ENCODE results near the gene PTPRM. TPM values are rescaled to one million over a fixed set of nuclear protein-coding genes. Genes with fewer than 3 reads are reported as not detected.

PTPRM gene
- polyA plus RNA-seq, 1 donor from 2014 or later = 126 TPM

DNA sequence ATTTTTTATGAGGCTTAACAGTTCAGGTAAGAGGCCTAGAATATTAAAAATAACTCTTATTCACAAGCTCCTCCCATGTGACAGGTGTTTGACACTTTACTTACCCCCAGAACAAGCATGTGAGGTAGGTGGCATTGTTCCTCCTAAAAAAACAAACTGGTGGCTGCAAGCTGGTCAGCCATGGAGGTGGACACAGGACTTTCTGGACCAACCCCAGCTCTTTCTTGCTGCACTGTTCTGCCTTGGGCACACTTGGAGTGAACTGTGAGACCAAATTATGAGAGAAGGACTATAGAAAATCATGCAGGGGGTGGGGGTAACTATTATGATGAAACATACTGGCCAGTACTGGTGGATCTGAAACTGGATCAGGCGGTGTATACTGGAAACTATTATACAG is 56.6 kb downstream of the PTPRM start:
- no peak overlapping the region for H3K27ac ChIP-seq (ENCODE audit: low read length)
- no peaks in the 10 kb centered on the region for H3F3A ChIP-seq (ENCODE audit: insufficient read depth, low read length, poor library complexity, severe bottlenecking)
- TF ChIP-seq MXI1 (conservative IDR thresholded peaks at IDR 0.05; ENCODE audit: poor library complexity, severe bottlenecking) (no peak), POLR2AphosphoS5 (IDR thresholded peaks at IDR 0.05) (no peak), EZH2 (IDR thresholded peaks at IDR 0.05; ENCODE audit: borderline replicate concordance, insufficient read depth, low read length, poor library complexity, severe bottlenecking) (no peak), SMC3 (conservative IDR thresholded peaks at IDR 0.05; ENCODE audit: poor library complexity) (no peak), EP300 (conservative IDR thresholded peaks at IDR 0.05; ENCODE audit: poor library complexity, severe bottlenecking) (no peak), TAF1 (IDR thresholded peaks at IDR 0.05; ENCODE audit: low read depth) (no peak), RAD21 (conservative IDR thresholded peaks at IDR 0.05) (no peak)
- TF ChIP-seq, protein P1, sequence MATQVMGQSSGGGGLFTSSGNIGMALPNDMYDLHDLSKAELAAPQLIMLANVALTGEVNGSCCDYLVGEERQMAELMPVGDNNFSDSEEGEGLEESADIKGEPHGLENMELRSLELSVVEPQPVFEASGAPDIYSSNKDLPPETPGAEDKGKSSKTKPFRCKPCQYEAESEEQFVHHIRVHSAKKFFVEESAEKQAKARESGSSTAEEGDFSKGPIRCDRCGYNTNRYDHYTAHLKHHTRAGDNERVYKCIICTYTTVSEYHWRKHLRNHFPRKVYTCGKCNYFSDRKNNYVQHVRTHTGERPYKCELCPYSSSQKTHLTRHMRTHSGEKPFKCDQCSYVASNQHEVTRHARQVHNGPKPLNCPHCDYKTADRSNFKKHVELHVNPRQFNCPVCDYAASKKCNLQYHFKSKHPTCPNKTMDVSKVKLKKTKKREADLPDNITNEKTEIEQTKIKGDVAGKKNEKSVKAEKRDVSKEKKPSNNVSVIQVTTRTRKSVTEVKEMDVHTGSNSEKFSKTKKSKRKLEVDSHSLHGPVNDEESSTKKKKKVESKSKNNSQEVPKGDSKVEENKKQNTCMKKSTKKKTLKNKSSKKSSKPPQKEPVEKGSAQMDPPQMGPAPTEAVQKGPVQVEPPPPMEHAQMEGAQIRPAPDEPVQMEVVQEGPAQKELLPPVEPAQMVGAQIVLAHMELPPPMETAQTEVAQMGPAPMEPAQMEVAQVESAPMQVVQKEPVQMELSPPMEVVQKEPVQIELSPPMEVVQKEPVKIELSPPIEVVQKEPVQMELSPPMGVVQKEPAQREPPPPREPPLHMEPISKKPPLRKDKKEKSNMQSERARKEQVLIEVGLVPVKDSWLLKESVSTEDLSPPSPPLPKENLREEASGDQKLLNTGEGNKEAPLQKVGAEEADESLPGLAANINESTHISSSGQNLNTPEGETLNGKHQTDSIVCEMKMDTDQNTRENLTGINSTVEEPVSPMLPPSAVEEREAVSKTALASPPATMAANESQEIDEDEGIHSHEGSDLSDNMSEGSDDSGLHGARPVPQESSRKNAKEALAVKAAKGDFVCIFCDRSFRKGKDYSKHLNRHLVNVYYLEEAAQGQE (IDR thresholded peaks at IDR 0.05; ENCODE audit: borderline replicate concordance) = no peak
- TF ChIP-seq, protein P2, sequence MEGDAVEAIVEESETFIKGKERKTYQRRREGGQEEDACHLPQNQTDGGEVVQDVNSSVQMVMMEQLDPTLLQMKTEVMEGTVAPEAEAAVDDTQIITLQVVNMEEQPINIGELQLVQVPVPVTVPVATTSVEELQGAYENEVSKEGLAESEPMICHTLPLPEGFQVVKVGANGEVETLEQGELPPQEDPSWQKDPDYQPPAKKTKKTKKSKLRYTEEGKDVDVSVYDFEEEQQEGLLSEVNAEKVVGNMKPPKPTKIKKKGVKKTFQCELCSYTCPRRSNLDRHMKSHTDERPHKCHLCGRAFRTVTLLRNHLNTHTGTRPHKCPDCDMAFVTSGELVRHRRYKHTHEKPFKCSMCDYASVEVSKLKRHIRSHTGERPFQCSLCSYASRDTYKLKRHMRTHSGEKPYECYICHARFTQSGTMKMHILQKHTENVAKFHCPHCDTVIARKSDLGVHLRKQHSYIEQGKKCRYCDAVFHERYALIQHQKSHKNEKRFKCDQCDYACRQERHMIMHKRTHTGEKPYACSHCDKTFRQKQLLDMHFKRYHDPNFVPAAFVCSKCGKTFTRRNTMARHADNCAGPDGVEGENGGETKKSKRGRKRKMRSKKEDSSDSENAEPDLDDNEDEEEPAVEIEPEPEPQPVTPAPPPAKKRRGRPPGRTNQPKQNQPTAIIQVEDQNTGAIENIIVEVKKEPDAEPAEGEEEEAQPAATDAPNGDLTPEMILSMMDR (IDR thresholded peaks at IDR 0.05; ENCODE audit: poor library complexity, severe bottlenecking) = no peak
- H3K4me2 ChIP-seq (ENCODE audit: low read length) = no peak overlapping the region
- H3K79me2 ChIP-seq (replicated peaks; ENCODE audit: insufficient read depth, low read length) = no peaks in the 10 kb centered on the region
- H2AFZ ChIP-seq (ENCODE audit: low read depth, low read length) = no peak overlapping the region
- H3K36me3 ChIP-seq (ENCODE audit: insufficient read depth, low read length) = no peaks in the 10 kb centered on the region
- no peak overlapping the region for H3K4me3 ChIP-seq (ENCODE audit: low read length)
- no peaks in the 10 kb centered on the region for H4K20me1 ChIP-seq (ENCODE audit: insufficient read depth)
- no peak overlapping the region for H3K9ac ChIP-seq (ENCODE audit: low read length)
- H3K9me2 ChIP-seq (ENCODE audit: insufficient read depth, low read length) = no peaks in the 10 kb centered on the region
- no peaks in the 10 kb centered on the region for H3K9me3 ChIP-seq (ENCODE audit: low read length)
- H3K27me3 ChIP-seq (ENCODE audit: insufficient read depth, low read depth, low read length) = no peaks in the 10 kb centered on the region

DNA sequence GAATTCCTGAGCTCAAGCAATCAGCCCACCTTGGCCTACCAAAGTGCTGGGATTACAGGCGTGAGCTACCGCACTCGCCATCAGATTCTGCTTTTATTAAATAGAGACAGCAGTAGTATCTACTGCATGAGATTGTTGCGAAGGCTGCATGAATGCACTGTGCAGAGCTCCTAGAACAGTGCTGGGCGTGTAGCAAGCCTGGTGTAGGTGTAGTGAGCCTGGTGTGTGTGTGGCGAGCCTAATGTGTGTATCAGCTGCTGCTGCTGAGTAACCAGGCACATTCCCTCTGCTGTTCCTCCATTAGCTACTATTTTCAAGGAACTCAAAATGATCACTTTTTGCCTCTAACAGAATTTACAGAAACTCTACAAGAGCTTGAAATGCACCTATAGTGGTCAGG is 57.6 kb downstream of the PTPRM start:
- H3K9me2 ChIP-seq (ENCODE audit: insufficient read depth, low read length) = no peaks in the 10 kb centered on the region
- H3K4me2 ChIP-seq (ENCODE audit: low read length) = no peak overlapping the region
- H4K20me1 ChIP-seq (ENCODE audit: insufficient read depth) = no peaks in the 10 kb centered on the region
- no peak overlapping the region for H3K27ac ChIP-seq (ENCODE audit: low read length)
- no peak overlapping the region for H2AFZ ChIP-seq (ENCODE audit: low read depth, low read length)
- no peaks in the 10 kb centered on the region for H3K79me2 ChIP-seq (replicated peaks; ENCODE audit: insufficient read depth, low read length)
- no peaks in the 10 kb centered on the region for H3K9me3 ChIP-seq (ENCODE audit: low read length)
- no peak overlapping the region for H3K4me3 ChIP-seq (ENCODE audit: low read length)
- no peaks in the 10 kb centered on the region for H3K27me3 ChIP-seq (ENCODE audit: insufficient read depth, low read depth, low read length)
- H3K9ac ChIP-seq (ENCODE audit: low read length) = no peak overlapping the region
- H3F3A ChIP-seq (ENCODE audit: insufficient read depth, low read length, poor library complexity, severe bottlenecking) = no peaks in the 10 kb centered on the region
- no peaks in the 10 kb centered on the region for H3K36me3 ChIP-seq (ENCODE audit: insufficient read depth, low read length)
- TF ChIP-seq TAF1 (IDR thresholded peaks at IDR 0.05; ENCODE audit: low read depth) (no peak), SMC3 (conservative IDR thresholded peaks at IDR 0.05; ENCODE audit: poor library complexity) (no peak), POLR2AphosphoS5 (IDR thresholded peaks at IDR 0.05) (no peak), MXI1 (conservative IDR thresholded peaks at IDR 0.05; ENCODE audit: poor library complexity, severe bottlenecking) (no peak), EZH2 (IDR thresholded peaks at IDR 0.05; ENCODE audit: borderline replicate concordance, insufficient read depth, low read length, poor library complexity, severe bottlenecking) (no peak), EP300 (conservative IDR thresholded peaks at IDR 0.05; ENCODE audit: poor library complexity, severe bottlenecking) (no peak), RAD21 (conservative IDR thresholded peaks at IDR 0.05) (no peak)
- TF ChIP-seq, protein P2 (IDR thresholded peaks at IDR 0.05; ENCODE audit: poor library complexity, severe bottlenecking) = no peak
- TF ChIP-seq, protein P1 (IDR thresholded peaks at IDR 0.05; ENCODE audit: borderline replicate concordance) = no peak
